ENCODE data around the gene LCN15.
A peak's percentile ranks its signal among the peaks of the same experiment; 100 is the strongest.
"Not testable (repeated sequence)": the region's sequence is repeated elsewhere in the genome, so short reads cannot be mapped to it uniquely, and the experiment has no call there.

The LCN15 gene

DNA sequence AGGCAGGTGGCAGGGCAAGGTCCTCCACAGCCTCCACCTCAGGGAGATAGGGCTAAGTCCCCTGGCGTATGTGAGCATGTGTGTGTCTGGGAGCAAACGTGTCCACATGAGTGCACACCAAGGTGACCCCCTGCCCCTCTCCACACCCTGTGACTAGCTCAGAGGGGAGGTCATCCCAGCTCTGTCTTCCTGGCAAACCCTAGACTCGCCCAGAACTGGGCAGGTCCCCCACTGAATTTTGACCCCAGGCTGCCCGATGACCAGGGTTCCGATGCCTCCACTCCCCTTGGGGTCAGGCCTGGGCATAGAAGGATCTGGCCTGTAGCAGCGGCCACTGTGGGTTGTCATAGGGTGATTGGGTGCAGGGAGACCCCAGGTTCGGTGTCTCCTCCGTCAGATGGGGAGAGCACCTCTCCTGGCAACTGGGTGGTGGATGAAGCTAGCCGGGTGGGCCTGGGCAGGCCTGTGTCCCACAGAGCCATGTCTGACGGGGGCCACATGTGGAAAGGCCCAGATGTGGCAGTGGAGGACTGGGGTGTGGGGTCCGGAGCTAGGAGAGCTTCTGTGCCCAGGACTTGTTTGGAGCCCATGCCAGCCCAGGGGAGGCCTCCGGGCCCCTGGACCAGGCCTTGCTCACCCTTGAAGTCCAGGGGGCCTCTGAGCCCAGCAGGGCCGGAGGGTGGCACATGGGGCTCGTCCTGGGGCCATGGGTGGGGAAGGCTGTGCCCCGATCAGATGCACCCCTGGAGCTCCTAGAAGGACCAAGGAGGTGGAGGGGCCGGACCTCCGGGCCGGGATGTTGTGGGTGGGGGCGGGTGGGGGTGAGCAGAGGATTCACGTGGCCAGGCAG lies 45.7 kb downstream of the LCN15 start:
- Histone ChIP-seq H3K4me1 (ENCODE audit: insufficient read depth, low read length) (0 out of 2 replicates have a peak, but pooled peaks cover 1% of the 10 kb centered on the region), H3K9ac (ENCODE audit: low read depth, low read length) (no peak overlapping the region), H3K27me3 (ENCODE audit: insufficient read depth, low read length) (no peaks in the 10 kb centered on the region), H3K4me3 (ENCODE audit: low read length) (no peak overlapping the region), H3K36me3 (ENCODE audit: insufficient read depth, low read length) (peaks cover 16% of the 10 kb centered on the region), H3K9me3 (ENCODE audit: insufficient read depth, low read depth, low read length) (no peaks in the 10 kb centered on the region), H3K27ac (ENCODE audit: low read depth, low read length) (no peak overlapping the region)
- 92% methylated on average over 20 of the region's 20 CpGs for WGBS

DNA sequence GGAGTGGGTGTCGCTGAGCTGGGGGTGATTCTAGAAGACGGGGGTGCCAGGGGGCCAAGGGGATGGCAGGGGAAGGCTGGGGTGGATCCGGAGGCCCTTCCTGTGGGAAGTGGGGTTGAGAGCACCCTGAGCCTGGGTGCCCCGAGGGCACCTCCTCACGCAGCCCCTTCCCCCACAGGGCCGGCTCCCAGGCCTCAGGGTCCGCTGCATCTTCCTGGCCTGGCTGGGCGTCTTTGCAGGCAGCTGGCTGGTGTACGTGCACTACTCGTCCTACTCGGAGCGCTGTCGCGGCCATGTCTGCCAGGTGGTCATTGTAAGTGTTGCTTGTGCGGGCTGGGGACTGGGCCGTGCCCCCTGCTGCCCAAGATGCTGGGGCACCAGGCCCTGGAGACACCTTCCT lies 46.9 kb downstream of the LCN15 start:
- peaks cover 6% of the 10 kb centered on the region; the same call in 1 of the 2 replicates for H3K4me1 ChIP-seq (ENCODE audit: insufficient read depth, low read length)
- no peak overlapping the region for H3K27ac ChIP-seq (ENCODE audit: low read depth, low read length)
- no peaks in the 10 kb centered on the region for H3K9me3 ChIP-seq (ENCODE audit: insufficient read depth, low read depth, low read length)
- 92% methylated on average over 16 of the region's 16 CpGs for WGBS
- peaks cover 5% of the 10 kb centered on the region for H3K36me3 ChIP-seq (ENCODE audit: insufficient read depth, low read length)
- no peaks in the 10 kb centered on the region for H3K27me3 ChIP-seq (ENCODE audit: insufficient read depth, low read length)
- no peak overlapping the region for H3K9ac ChIP-seq (ENCODE audit: low read depth, low read length)
- H3K4me3 ChIP-seq (ENCODE audit: low read length) = no peak overlapping the region

DNA sequence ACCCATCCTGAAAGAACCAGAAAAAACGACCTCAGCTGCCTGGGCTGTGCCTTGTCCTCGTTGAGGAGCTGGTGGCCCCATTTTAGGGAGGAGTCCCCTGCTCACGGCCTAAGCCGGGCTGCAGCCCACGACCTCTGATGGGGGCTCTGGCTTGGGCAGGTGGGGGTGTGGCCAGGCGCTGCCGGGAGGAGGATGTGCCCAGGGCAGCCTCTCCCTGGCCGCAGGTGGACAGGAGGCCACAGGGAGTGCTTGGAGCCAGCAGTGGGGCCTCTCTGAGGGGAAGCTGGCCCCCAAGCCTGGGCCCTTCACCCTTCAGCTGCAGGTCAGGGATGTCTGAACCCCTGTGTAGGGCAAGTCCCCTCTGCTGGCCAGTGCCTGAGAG lies 49.4 kb downstream of the LCN15 start:
- no peak overlapping the region for H3K27ac ChIP-seq (ENCODE audit: low read depth, low read length)
- 94% methylated on average over 8 of the region's 8 CpGs for WGBS
- H3K9ac ChIP-seq (ENCODE audit: low read depth, low read length) = no peak overlapping the region
- peaks cover 6% of the 10 kb centered on the region; the same call in 1 of the 2 replicates for H3K4me1 ChIP-seq (ENCODE audit: insufficient read depth, low read length)
- no peaks in the 10 kb centered on the region for H3K9me3 ChIP-seq (ENCODE audit: insufficient read depth, low read depth, low read length)
- H3K4me3 ChIP-seq (ENCODE audit: low read length) = no peak overlapping the region
- H3K36me3 ChIP-seq (ENCODE audit: insufficient read depth, low read length) = no peaks in the 10 kb centered on the region
- peaks cover 12% of the 10 kb centered on the region for H3K27me3 ChIP-seq (ENCODE audit: insufficient read depth, low read length)

DNA sequence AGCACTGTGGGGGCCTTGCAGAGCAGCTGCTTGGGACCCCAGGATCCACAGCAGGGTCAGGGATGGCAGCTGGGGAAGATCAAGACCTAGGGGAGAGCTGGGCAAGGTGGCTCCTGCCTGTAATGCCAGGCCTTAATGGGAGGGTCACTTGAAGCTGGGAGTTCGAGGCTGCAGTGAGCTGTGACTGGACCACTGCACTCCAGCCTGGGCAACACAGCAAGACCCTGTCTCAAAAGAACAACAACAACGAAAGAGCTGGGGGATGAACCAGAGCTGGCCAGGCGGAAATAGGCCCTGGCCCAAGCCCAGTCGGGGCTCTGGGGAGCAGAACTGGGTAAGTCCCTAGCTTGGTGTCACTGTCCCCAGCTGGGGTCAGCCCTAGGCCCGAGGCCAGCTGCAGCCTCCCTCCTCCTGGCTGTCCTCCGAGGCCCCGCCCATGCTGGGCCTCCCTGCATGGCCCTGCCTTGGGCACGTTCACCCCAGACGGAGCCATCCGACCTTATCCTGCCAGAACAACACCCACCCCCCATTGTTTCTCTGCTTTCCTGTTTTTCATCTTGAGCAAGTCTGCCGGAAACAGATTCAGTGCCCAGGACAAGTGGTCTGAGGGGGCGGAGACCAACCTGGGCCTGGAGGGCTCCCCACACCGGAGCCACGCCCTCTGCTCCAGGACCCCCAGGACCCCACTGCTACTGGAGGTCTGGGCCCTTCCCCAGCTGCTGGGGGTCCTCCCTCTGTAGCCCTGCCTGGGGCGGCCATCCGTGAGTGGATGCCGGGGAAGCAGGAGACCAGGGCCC lies 50.0 kb downstream of the LCN15 start:
- no peak overlapping the region for H3K4me3 ChIP-seq (ENCODE audit: low read length)
- H3K27me3 ChIP-seq (ENCODE audit: insufficient read depth, low read length) = peaks cover 12% of the 10 kb centered on the region
- peaks cover 6% of the 10 kb centered on the region; the same call in 1 of the 2 replicates for H3K4me1 ChIP-seq (ENCODE audit: insufficient read depth, low read length)
- H3K27ac ChIP-seq (ENCODE audit: low read depth, low read length) = no peak overlapping the region
- no peaks in the 10 kb centered on the region for H3K9me3 ChIP-seq (ENCODE audit: insufficient read depth, low read depth, low read length)
- 92% methylated on average over 17 of the region's 17 CpGs for WGBS
- no peaks in the 10 kb centered on the region for H3K36me3 ChIP-seq (ENCODE audit: insufficient read depth, low read length)
- H3K9ac ChIP-seq (ENCODE audit: low read depth, low read length) = no peak overlapping the region

DNA sequence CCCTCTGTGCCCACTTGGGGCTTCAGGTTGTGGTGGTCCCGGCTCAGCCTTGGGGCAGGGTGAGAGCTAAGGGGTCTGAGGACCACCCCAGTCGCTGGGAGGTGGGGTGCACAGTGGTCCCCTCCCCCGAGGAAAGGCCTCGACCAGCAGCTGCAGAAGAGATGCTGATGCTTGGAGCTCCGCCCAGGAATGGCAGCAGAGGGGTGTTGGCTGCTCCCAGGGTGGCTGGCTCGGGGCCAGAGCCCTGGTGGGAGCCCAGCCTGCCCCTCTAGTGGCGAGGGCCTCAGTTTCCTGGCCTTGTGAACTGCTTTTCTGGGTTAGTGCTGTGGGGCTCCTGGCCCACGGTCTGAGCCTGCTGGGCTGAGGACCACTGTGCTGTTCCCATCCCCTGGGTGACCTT lies 50.8 kb downstream of the LCN15 start:
- H3K27ac ChIP-seq (ENCODE audit: low read depth, low read length) = no peak overlapping the region
- peak overlapping the region; percentile 76 for H3K4me3 ChIP-seq (ENCODE audit: low read length)
- peaks cover 12% of the 10 kb centered on the region for H3K27me3 ChIP-seq (ENCODE audit: insufficient read depth, low read length)
- no peaks in the 10 kb centered on the region for H3K9me3 ChIP-seq (ENCODE audit: insufficient read depth, low read depth, low read length)
- 77% methylated on average over 8 of the region's 8 CpGs for WGBS
- H3K4me1 ChIP-seq (ENCODE audit: insufficient read depth, low read length) = peaks cover 6% of the 10 kb centered on the region; the same call in 1 of the 2 replicates
- peak overlapping the region; percentile 81 for H3K9ac ChIP-seq (ENCODE audit: low read depth, low read length)
- no peaks in the 10 kb centered on the region for H3K36me3 ChIP-seq (ENCODE audit: insufficient read depth, low read length)

DNA sequence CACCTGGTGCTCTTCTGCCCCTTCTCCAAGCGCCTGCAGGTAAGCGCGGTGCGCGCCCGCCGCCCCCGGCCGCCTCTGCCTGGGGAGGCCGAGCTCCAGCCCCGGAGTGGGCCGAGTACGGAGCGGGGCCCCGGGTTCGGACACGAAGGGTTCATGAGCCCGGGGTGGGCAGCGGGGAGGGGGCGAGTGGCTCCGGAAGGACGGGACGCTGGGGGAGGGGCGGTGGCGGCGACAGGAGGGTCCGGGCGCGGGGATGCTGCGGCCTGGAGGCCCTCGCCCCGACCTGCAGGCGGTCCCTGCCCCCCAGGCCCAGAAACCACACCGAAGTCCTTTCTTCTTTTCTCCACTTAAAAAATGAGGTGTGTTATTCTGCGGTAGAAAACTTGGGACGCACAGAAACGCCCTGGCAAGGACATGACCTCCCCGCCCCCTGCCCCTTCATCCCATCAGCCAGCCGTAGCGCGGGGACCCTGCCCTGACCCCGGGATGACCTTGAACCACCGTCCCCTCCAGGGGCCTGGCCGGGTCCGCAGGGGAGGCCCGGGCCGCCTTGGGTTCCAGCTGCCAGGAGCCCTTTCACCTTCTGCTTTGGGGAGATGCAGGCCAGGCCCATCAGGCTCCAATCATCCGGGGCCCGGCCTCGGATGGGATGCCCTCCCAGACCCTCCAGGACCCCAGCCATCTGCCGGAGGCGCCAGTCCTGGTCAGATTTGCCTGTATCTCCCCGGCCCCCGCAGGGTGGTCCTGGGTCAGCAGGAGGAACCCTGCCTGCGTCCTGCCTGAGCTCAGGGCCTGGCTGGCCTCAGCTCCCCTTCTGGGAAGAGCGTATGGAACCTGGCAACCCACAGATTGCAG lies 51.4 kb downstream of the LCN15 start:
- H3K9me3 ChIP-seq (ENCODE audit: insufficient read depth, low read depth, low read length) = no peaks in the 10 kb centered on the region
- WGBS = 9% methylated on average over 55 of the region's 56 CpGs
- H3K9ac ChIP-seq (ENCODE audit: low read depth, low read length) = peak overlapping the region; percentile 81
- H3K4me1 ChIP-seq (ENCODE audit: insufficient read depth, low read length) = peaks cover 6% of the 10 kb centered on the region; the same call in 1 of the 2 replicates
- peak overlapping the region; percentile 76 for H3K4me3 ChIP-seq (ENCODE audit: low read length)
- H3K27me3 ChIP-seq (ENCODE audit: insufficient read depth, low read length) = peaks cover 12% of the 10 kb centered on the region
- H3K36me3 ChIP-seq (ENCODE audit: insufficient read depth, low read length) = no peaks in the 10 kb centered on the region
- H3K27ac ChIP-seq (ENCODE audit: low read depth, low read length) = no peak overlapping the region

DNA sequence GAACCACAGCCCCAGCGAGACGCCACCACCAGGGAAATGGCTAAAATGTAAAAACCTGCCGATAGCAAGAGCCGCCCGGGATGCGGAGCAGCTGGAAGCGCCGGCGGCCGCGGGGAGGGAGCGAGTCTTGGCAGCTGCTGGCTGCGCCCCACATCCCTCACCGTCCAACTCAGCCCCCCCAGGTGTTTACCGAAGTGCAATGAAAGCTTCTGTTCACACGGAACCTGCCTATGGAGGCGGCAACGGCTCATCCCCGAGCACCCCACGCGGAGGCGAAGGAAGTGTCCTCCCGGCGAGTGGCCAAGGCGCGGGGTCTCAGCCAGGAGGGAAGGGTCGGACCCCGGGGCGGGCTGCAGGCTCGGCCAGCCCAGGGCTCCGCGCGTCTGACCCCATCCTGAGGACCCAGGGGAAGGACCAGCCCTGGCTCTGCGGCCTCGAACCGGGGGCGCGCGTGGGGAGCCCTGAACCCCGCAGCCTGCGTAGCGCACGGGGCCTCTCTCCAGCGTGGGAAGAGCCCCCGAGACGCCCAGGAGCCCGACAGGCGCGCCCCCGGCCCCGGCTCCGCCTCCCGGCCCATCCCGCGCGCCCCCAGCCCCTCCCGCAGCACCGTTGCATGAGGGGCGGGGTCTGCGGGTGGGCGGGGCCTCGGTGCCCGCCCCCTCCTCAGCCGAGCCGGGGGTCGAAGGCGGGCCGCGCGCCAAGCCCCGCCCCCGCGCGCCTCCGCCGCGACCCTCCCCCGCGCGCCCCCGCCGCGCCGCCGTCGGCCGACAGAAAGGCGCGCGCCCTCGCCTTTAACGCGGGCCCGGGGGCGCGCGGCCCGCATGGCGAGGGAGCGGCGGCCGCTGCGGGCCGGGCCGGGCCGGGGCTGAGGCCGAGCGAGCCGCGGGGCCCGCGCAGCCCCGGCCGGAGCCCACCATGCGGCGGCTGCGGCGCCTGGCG lies 52.3 kb downstream of the LCN15 start, which contains the start of gene DIPK1B:
Gene DIPK1B (plus strand): TSS at position 822 of the 939 bp plus-strand sequence. CDS start 94 bp downstream, at position 916.
- under 1% methylated on average over 119 of the region's 119 CpGs for WGBS

DNA sequence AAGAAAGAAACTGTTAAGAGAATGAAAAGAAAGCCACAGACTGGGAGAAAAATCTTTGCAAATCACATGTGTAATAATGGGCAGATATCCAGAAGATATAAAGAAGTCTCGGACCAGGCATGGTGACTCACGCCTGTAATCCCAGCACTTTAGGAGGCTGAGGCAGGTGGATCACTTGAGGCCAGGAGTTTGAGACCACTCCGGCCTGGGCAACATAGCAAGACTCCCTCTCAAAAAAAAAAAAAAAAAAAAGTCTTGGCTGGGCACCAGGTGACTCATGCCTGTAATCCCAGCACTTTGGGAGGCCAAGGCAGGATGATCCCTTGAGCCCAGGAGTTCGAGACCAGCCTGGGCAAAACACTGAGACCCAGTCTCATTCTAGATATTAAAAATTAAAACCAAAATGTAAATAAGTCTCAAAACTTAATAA lies 53.1 kb downstream of the LCN15 start:
- Histone ChIP-seq H3K27me3 (ENCODE audit: insufficient read depth, low read length) (peaks cover 12% of the 10 kb centered on the region), H3K4me3 (ENCODE audit: low read length) (peak overlapping the region; percentile 81)
- H3K4me1 ChIP-seq (ENCODE audit: insufficient read depth, low read length); H3K27ac ChIP-seq (ENCODE audit: low read depth, low read length); H3K36me3 ChIP-seq (ENCODE audit: insufficient read depth, low read length); H3K9ac ChIP-seq (ENCODE audit: low read depth, low read length); H3K9me3 ChIP-seq (ENCODE audit: insufficient read depth, low read depth, low read length): not testable (repeated sequence)
- 90% methylated on average over 4 of the region's 4 CpGs for WGBS

More for the DNA sequence above, 52.3 kb downstream of the LCN15 start, which contains the start of gene DIPK1B:
- Histone ChIP-seq H3K36me3 (ENCODE audit: insufficient read depth, low read length) (no peaks in the 10 kb centered on the region), H3K27ac (ENCODE audit: low read depth, low read length) (no peak within 1 kb of the TSS), H3K4me3 (ENCODE audit: low read length) (peak within 1 kb of the TSS; percentile 81), H3K9me3 (ENCODE audit: insufficient read depth, low read depth, low read length) (no peaks in the 10 kb centered on the region), H3K9ac (ENCODE audit: low read depth, low read length) (peak within 1 kb of the TSS; percentile 81), H3K4me1 (ENCODE audit: insufficient read depth, low read length) (peaks cover 6% of the 10 kb centered on the region; the same call in 1 of the 2 replicates), H3K27me3 (ENCODE audit: insufficient read depth, low read length) (peaks cover 12% of the 10 kb centered on the region)

DNA sequence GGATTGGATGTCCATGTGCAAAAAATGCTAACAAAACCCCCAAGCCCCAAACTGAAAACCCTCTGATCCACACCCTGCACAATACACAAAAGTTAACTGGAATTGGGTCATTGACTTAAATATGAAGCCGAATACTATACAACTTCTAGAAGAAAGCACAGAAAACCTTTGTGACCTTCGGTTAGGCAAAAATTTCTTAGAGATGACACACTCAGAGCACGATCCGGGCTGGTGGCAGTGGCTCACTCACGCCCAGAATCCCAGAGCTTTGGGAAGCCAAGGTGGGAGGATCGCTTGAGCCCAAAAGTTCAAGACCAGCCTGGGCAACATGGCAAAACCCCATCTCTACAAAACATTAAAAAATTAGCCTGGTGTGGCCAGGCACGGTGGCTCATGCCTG lies 53.8 kb downstream of the LCN15 start:
- WGBS = 93% methylated on average over 7 of the region's 7 CpGs
- H3K27me3 ChIP-seq (ENCODE audit: insufficient read depth, low read length) = peaks cover 12% of the 10 kb centered on the region
- H3K9ac ChIP-seq (ENCODE audit: low read depth, low read length) = no peak overlapping the region
- peaks cover 6% of the 10 kb centered on the region; the same call in 1 of the 2 replicates for H3K4me1 ChIP-seq (ENCODE audit: insufficient read depth, low read length)
- H3K36me3 ChIP-seq (ENCODE audit: insufficient read depth, low read length) = no peaks in the 10 kb centered on the region
- no peak overlapping the region for H3K27ac ChIP-seq (ENCODE audit: low read depth, low read length)
- H3K4me3 ChIP-seq (ENCODE audit: low read length) = no peak overlapping the region
- H3K9me3 ChIP-seq (ENCODE audit: insufficient read depth, low read depth, low read length) = no peaks in the 10 kb centered on the region
